Activated CD4-positive, alpha-beta memory T cell treated with anti-CD3 and anti-CD28 coated beads for 36 hours (primary cell): ENCODE data around the gene CCL17. TPM values are rescaled to one million over a fixed set of nuclear protein-coding genes. Genes with fewer than 3 reads are reported as not detected.

Source experiments
- CTCF ChIA-PET: fragments of 350-600 bp; sonication (Branson Sonifier 250); formaldehyde crosslinking; loops from one replicate; lab custom pipeline; 2021; ENCODE audit warnings: antibody characterized with exemption, inconsistent platforms; lab: Charles Lee
- POLR2A ChIA-PET: fragments of 350-600 bp; sonication (Branson Sonifier 250); formaldehyde crosslinking; loops from one replicate; lab custom pipeline; 2021; ENCODE audit warnings: antibody characterized with exemption; lab: Charles Lee
- DNase-seq: peaks from one replicate; pipeline ENCODE4 v3.0.0-alpha.2; 2020
- H3K27ac Mint-ChIP-seq: one replicate; pipeline ENCODE4 v1.8.0; 2021; ENCODE audit warnings: mixed read lengths
- H3K27me3 Mint-ChIP-seq: one replicate; pipeline ENCODE4 v1.8.0; 2021; ENCODE audit warnings: mixed read lengths
- H3K36me3 Mint-ChIP-seq: one replicate; pipeline ENCODE4 v1.8.0; 2021; ENCODE audit warnings: mixed read lengths
- H3K4me1 Mint-ChIP-seq: one replicate; pipeline ENCODE4 v1.8.0; 2021; ENCODE audit warnings: low read depth, mixed read lengths
- H3K4me3 Mint-ChIP-seq: one replicate; pipeline ENCODE4 v1.8.0; 2021; ENCODE audit warnings: mild to moderate bottlenecking, mixed read lengths
- H3K9me3 Mint-ChIP-seq: one replicate; pipeline ENCODE4 v1.8.0; 2021; ENCODE audit warnings: mixed read lengths
- intact Hi-C: fragments of 100-400 bp; cut with micrococcal nuclease; formaldehyde crosslinking; loops from one replicate; pipeline ENCODE4 v1.15.1; 2023
- total RNA-seq, 2 experiments: library from RNA; stranded (reverse); gene quantifications; one replicate each; pipeline ENCODE4 v1.2.3, GENCODE V29; 2021

The CCL17 gene
- total RNA-seq, result 1 to 10 TPM; 1.6 to 3.1 TPM

- CTCF ChIA-PET, result interaction anchor here (0.8 to 2.1 kb wide), 4 partner anchors 12 to 104 kb away, joined by 3 to 8 read pairs (median 4); no protein-coding TSS in a partner anchor
Measured at GRCh38 chr16:57403965-57404817, at the start of gene CCL17. Gene CCL17 (plus strand): TSS chr16:57404767. CDS start chr16:57413933, 9,166 bp downstream.

GRCh38 chr16:57355898-57356414, 48.6 kb upstream of the CCL17 start:
- Mint-ChIP-seq H3K36me3 (no peaks in the 10 kb centered on the region), H3K27ac (no peak overlapping the region), H3K9me3 (no peaks in the 10 kb centered on the region), H3K27me3 (peaks cover 5% of the 10 kb centered on the region), H3K4me3 (no peak overlapping the region), H3K4me1 (peaks cover 3% of the 10 kb centered on the region)
- DNase-seq, result no peak
- CTCF ChIA-PET, result no interaction called here
- intact Hi-C loops, result no loop called here
- POLR2A ChIA-PET, result interaction anchor here (0.6 kb wide), 1 partner anchor 35 kb away, joined by 3 read pairs; no protein-coding TSS in a partner anchor

More at GRCh38 chr16:57403965-57404817, at the start of gene CCL17:
- H3K27ac Mint-ChIP-seq, result no peak within 1 kb of the TSS
- intact Hi-C loops, result no loop called here
- H3K27me3 Mint-ChIP-seq, result no peaks in the 10 kb centered on the region
- peaks cover 3% of the 10 kb centered on the region for H3K4me1 Mint-ChIP-seq
- no peak for DNase-seq
- no peak within 1 kb of the TSS for H3K4me3 Mint-ChIP-seq
- no peaks in the 10 kb centered on the region for H3K9me3 Mint-ChIP-seq
- POLR2A ChIA-PET, result no interaction called here
- H3K36me3 Mint-ChIP-seq, result no peaks in the 10 kb centered on the region

GRCh38 chr16:57356547-57356946, 48.0 kb upstream of the CCL17 start:
- DNase-seq, result no peak
- CTCF ChIA-PET, result no interaction called here
- no peaks in the 10 kb centered on the region for H3K9me3 Mint-ChIP-seq

GRCh38 chr16:57357330-57358085, 47.1 kb upstream of the CCL17 start:
- CTCF ChIA-PET, result no interaction called here

More at GRCh38 chr16:57356547-57356946, 48.0 kb upstream of the CCL17 start:
- Mint-ChIP-seq H3K4me1 (peaks cover 3% of the 10 kb centered on the region), H3K4me3 (no peak overlapping the region), H3K36me3 (no peaks in the 10 kb centered on the region), H3K27me3 (peaks cover 5% of the 10 kb centered on the region), H3K27ac (no peak overlapping the region)
- intact Hi-C loops, result no loop called here
- POLR2A ChIA-PET, result no interaction called here

GRCh38 chr16:57358086-57358420, 46.5 kb upstream of the CCL17 start:
- Mint-ChIP-seq H3K9me3 (no peaks in the 10 kb centered on the region), H3K27ac (no peak overlapping the region)
- POLR2A ChIA-PET, result no interaction called here

More at GRCh38 chr16:57357330-57358085, 47.1 kb upstream of the CCL17 start:
- no peaks in the 10 kb centered on the region for H3K36me3 Mint-ChIP-seq
- H3K4me1 Mint-ChIP-seq, result peaks cover 3% of the 10 kb centered on the region
- no peak overlapping the region for H3K27ac Mint-ChIP-seq
- intact Hi-C loops, result no loop called here
- POLR2A ChIA-PET, result no interaction called here
- DNase-seq, result no peak
- H3K4me3 Mint-ChIP-seq, result no peak overlapping the region
- H3K27me3 Mint-ChIP-seq, result peaks cover under 1% of the 10 kb centered on the region
- H3K9me3 Mint-ChIP-seq, result no peaks in the 10 kb centered on the region

GRCh38 chr16:57358527-57359095, 46.0 kb upstream of the CCL17 start, which contains the start of gene CCL22:
Gene CCL22 (plus strand): TSS chr16:57358783. CDS start chr16:57358817, 34 bp downstream.
- DNase-seq, result peak; percentile 38
- no peaks in the 10 kb centered on the region for H3K27me3 Mint-ChIP-seq
- peaks cover 3% of the 10 kb centered on the region for H3K4me1 Mint-ChIP-seq
- CTCF ChIA-PET, result interaction anchor here (0.8 kb wide), 1 partner anchor 10 kb away, joined by 3 read pairs; no protein-coding TSS in a partner anchor
- POLR2A ChIA-PET, result no interaction called here
- intact Hi-C loops, result no loop called here
- no peak within 1 kb of the TSS for H3K4me3 Mint-ChIP-seq
- H3K36me3 Mint-ChIP-seq, result no peaks in the 10 kb centered on the region
- no peaks in the 10 kb centered on the region for H3K9me3 Mint-ChIP-seq
- no peak within 1 kb of the TSS for H3K27ac Mint-ChIP-seq

More at GRCh38 chr16:57358086-57358420, 46.5 kb upstream of the CCL17 start:
- DNase-seq, result no peak
- Mint-ChIP-seq H3K4me1 (peaks cover 3% of the 10 kb centered on the region), H3K36me3 (no peaks in the 10 kb centered on the region), H3K27me3 (no peaks in the 10 kb centered on the region), H3K4me3 (no peak overlapping the region)
- CTCF ChIA-PET, result no interaction called here
- intact Hi-C loops, result no loop called here

GRCh38 chr16:57360321-57360935, 44.1 kb upstream of the CCL17 start:
- Mint-ChIP-seq H3K4me3 (no peak overlapping the region), H3K27ac (no peak overlapping the region), H3K4me1 (peaks cover 3% of the 10 kb centered on the region), H3K9me3 (no peaks in the 10 kb centered on the region), H3K36me3 (no peaks in the 10 kb centered on the region), H3K27me3 (no peaks in the 10 kb centered on the region)
- intact Hi-C loops, result no loop called here
- POLR2A ChIA-PET, result no interaction called here
- CTCF ChIA-PET, result interaction anchor here (1.1 to 1.7 kb wide), 2 partner anchors 16 to 58 kb away, joined by 3 to 5 read pairs; no protein-coding TSS in a partner anchor
- DNase-seq, result no peak

GRCh38 chr16:57361404-57361803, 43.2 kb upstream of the CCL17 start:
- H3K9me3 Mint-ChIP-seq, result no peaks in the 10 kb centered on the region
- no peak overlapping the region for H3K4me3 Mint-ChIP-seq
- no peaks in the 10 kb centered on the region for H3K36me3 Mint-ChIP-seq
- peaks cover 3% of the 10 kb centered on the region for H3K4me1 Mint-ChIP-seq
- POLR2A ChIA-PET, result no interaction called here
- CTCF ChIA-PET, result interaction anchor here (1.1 kb wide), 1 partner anchor 15 kb away, joined by 3 read pairs; no protein-coding TSS in a partner anchor
- no peaks in the 10 kb centered on the region for H3K27me3 Mint-ChIP-seq
- no peak overlapping the region for H3K27ac Mint-ChIP-seq
- DNase-seq, result no peak
- intact Hi-C loops, result no loop called here

- no peaks in the 10 kb centered on the region for H3K9me3 Mint-ChIP-seq
- no peak overlapping the region for H3K4me3 Mint-ChIP-seq
Measured at GRCh38 chr16:57364143-57364542, 40.4 kb upstream of the CCL17 start.

GRCh38 chr16:57366544-57367040, 38.0 kb upstream of the CCL17 start:
- CTCF ChIA-PET, result no interaction called here
- H3K27ac Mint-ChIP-seq, result no peak overlapping the region
- peaks cover 6% of the 10 kb centered on the region for H3K27me3 Mint-ChIP-seq

More at GRCh38 chr16:57364143-57364542, 40.4 kb upstream of the CCL17 start:
- Mint-ChIP-seq H3K4me1 (no peaks in the 10 kb centered on the region), H3K27me3 (peaks cover 6% of the 10 kb centered on the region), H3K27ac (no peak overlapping the region), H3K36me3 (no peaks in the 10 kb centered on the region)
- intact Hi-C loops, result no loop called here
- CTCF ChIA-PET, result interaction anchor here (1.0 kb wide), 1 partner anchor 53 kb away, joined by 3 read pairs; no protein-coding TSS in a partner anchor
- POLR2A ChIA-PET, result no interaction called here
- DNase-seq, result no peak

GRCh38 chr16:57367116-57367752, 37.3 kb upstream of the CCL17 start:
- POLR2A ChIA-PET, result no interaction called here
- Mint-ChIP-seq H3K4me1 (no peaks in the 10 kb centered on the region), H3K36me3 (no peaks in the 10 kb centered on the region), H3K4me3 (no peak overlapping the region), H3K9me3 (no peaks in the 10 kb centered on the region), H3K27ac (no peak overlapping the region), H3K27me3 (peaks cover 6% of the 10 kb centered on the region)
- CTCF ChIA-PET, result no interaction called here
- intact Hi-C loops, result no loop called here
- DNase-seq, result no peak

More at GRCh38 chr16:57366544-57367040, 38.0 kb upstream of the CCL17 start:
- no peaks in the 10 kb centered on the region for H3K36me3 Mint-ChIP-seq
- no peak overlapping the region for H3K4me3 Mint-ChIP-seq
- POLR2A ChIA-PET, result no interaction called here
- H3K4me1 Mint-ChIP-seq, result no peaks in the 10 kb centered on the region
- no peak for DNase-seq
- no peaks in the 10 kb centered on the region for H3K9me3 Mint-ChIP-seq
- intact Hi-C loops, result no loop called here
